ENCODE results near the gene FOXL3. TPM values are rescaled to one million over a fixed set of nuclear protein-coding genes. Genes with fewer than 3 reads are reported as not detected.

The FOXL3 gene
- total RNA-seq, 4 donors from 2014 or later = not detected

- no peak for ATAC-seq
- no peak for DNase-seq
- H3K36me3 ChIP-seq = no peaks in the 10 kb centered on the region
- no peak for TF ChIP-seq POLR2A (IDR thresholded peaks at IDR 0.05)
- in situ Hi-C loops (cut with MboI; ENCODE audit: low sequenced_read_pairs in 4 of 4) = no loop called here
- peaks cover 5 to 33% (median 18%) of the 10 kb centered on the region in 3 donors for H3K27me3 ChIP-seq
- no peak overlapping the region for H3K27ac ChIP-seq
- no peak overlapping the region for H3K4me3 ChIP-seq
- no peaks in the 10 kb centered on the region for H3K4me1 ChIP-seq
- H3K9me3 ChIP-seq = no peaks in the 10 kb centered on the region
- intact Hi-C loops (cut with DNase I; ENCODE audit: low total_unique reads) = no loop called here
Observed at GRCh38 chr7:311131-311680, 21.2 kb downstream of the FOXL3 start.

GRCh38 chr7:311796-312195, 21.8 kb downstream of the FOXL3 start:
- DNase-seq (no peak), ATAC-seq (no peak)
- no peaks in the 10 kb centered on the region for H3K4me1 ChIP-seq
- H3K9me3 ChIP-seq = no peaks in the 10 kb centered on the region
- no peaks in the 10 kb centered on the region for H3K36me3 ChIP-seq
- H3K27ac ChIP-seq = no peak overlapping the region
- peaks cover 5 to 36% (median 18%) of the 10 kb centered on the region in 3 donors for H3K27me3 ChIP-seq
- no peak overlapping the region for H3K4me3 ChIP-seq
- intact Hi-C loops (cut with DNase I; ENCODE audit: low total_unique reads) (no loop called here), in situ Hi-C loops (cut with MboI; ENCODE audit: low sequenced_read_pairs in 4 of 4) (no loop called here)
- TF ChIP-seq CTCF (IDR thresholded peaks at IDR 0.05 in 4 of 5, conservative IDR thresholded peaks at IDR 0.05 in 1 of 5) (no peak), POLR2A (IDR thresholded peaks at IDR 0.05) (no peak)

- H3K4me1 ChIP-seq = no peaks in the 10 kb centered on the region
- in situ Hi-C loops (cut with MboI; ENCODE audit: low sequenced_read_pairs in 4 of 4) (no loop called here), intact Hi-C loops (cut with DNase I; ENCODE audit: low total_unique reads) (no loop called here)
- no peak overlapping the region for H3K4me3 ChIP-seq
- H3K27ac ChIP-seq = no peak overlapping the region
- DNase-seq (no peak), ATAC-seq (no peak)
- TF ChIP-seq POLR2A (IDR thresholded peaks at IDR 0.05) = no peak
- TF ChIP-seq CTCF (IDR thresholded peaks at IDR 0.05 in 4 of 5, conservative IDR thresholded peaks at IDR 0.05 in 1 of 5) = no peak
- H3K36me3 ChIP-seq = no peaks in the 10 kb centered on the region
- H3K27me3 ChIP-seq = peaks cover 5 to 36% (median 18%) of the 10 kb centered on the region in 3 donors
- H3K9me3 ChIP-seq = no peaks in the 10 kb centered on the region
Observed at GRCh38 chr7:312424-312823, 22.5 kb downstream of the FOXL3 start.

- Histone ChIP-seq H3K4me1 (peaks cover 4 to 12% of the 10 kb centered on the region in 2 donors), H3K4me3 (no peak overlapping the region), H3K36me3 (no peaks in the 10 kb centered on the region), H3K9me3 (no peaks in the 10 kb centered on the region), H3K27me3 (peaks cover 5 to 36% (median 18%) of the 10 kb centered on the region in 3 donors), H3K27ac (no peak overlapping the region)
- in situ Hi-C loops (cut with MboI; ENCODE audit: low sequenced_read_pairs in 4 of 4) = no loop called here
- DNase-seq = no peak
- TF ChIP-seq POLR2A (IDR thresholded peaks at IDR 0.05) (no peak), CTCF (IDR thresholded peaks at IDR 0.05 in 4 of 5, conservative IDR thresholded peaks at IDR 0.05 in 1 of 5) (no peak)
- ATAC-seq = no peak
- intact Hi-C loops (cut with DNase I; ENCODE audit: low total_unique reads) = no loop called here
Observed at GRCh38 chr7:314853-315252, 24.9 kb downstream of the FOXL3 start.

GRCh38 chr7:315516-316265, 25.7 kb downstream of the FOXL3 start:
- peaks cover 4 to 12% of the 10 kb centered on the region in 2 donors for H3K4me1 ChIP-seq
- H3K27me3 ChIP-seq = peaks cover 5 to 35% (median 18%) of the 10 kb centered on the region in 3 donors
- H3K27ac ChIP-seq = no peak overlapping the region
- no peaks in the 10 kb centered on the region for H3K36me3 ChIP-seq
- ATAC-seq (no peak), DNase-seq (no peak)
- H3K9me3 ChIP-seq = no peaks in the 10 kb centered on the region
- TF ChIP-seq CTCF (IDR thresholded peaks at IDR 0.05 in 4 of 5, conservative IDR thresholded peaks at IDR 0.05 in 1 of 5) = no peak
- no peak for TF ChIP-seq POLR2A (IDR thresholded peaks at IDR 0.05)
- in situ Hi-C loops (cut with MboI; ENCODE audit: low sequenced_read_pairs in 4 of 4) (no loop called here), intact Hi-C loops (cut with DNase I; ENCODE audit: low total_unique reads) (no loop called here)
- H3K4me3 ChIP-seq = no peak overlapping the region
